A673 (cell line): ENCODE measurements around the gene ARHGEF1.

Source experiments
- EZH2 ChIP-seq: fragments of 200-600 bp; sonication (generic); IDR thresholded peaks from 2 replicates; pipeline ENCODE4 v1.6.1; 2017; ENCODE audit warnings: borderline replicate concordance, low read depth, mild to moderate bottlenecking, mixed read lengths, antibody characterized with exemption, low read length; ENCODE audit not compliant: poor library complexity, severe bottlenecking
- TF ChIP-seq, protein P1 (sequence below): fragments of 300-800, 200-600 bp; sonication (generic); conservative IDR thresholded peaks from 2 replicates; pipeline ENCODE4 v1.5.1; 2017; ENCODE audit warnings: low read depth, mild to moderate bottlenecking, antibody characterized with exemption, low read length, moderate library complexity, mixed read lengths

DNA sequence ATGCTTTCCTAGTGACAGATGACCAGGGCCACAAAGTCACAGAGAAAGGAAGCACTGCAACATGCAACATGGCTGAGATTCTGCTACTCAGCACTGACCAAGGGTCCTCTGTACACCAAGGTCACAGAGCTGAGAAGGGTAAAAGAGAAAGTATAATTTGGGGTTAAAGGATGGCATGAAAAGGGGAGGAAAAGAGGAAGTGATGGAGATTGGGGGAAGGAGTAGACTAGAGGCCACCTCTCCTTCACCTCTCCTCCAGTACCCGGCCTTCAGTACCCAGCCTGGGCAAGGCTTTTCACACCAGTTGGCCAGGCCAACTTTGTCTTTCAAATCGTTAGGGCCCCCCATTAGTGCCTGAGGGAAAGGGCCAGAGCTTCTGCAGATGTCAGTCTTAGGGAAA is 29.2 kb upstream of the ARHGEF1 start:
- TF ChIP-seq, protein P1, sequence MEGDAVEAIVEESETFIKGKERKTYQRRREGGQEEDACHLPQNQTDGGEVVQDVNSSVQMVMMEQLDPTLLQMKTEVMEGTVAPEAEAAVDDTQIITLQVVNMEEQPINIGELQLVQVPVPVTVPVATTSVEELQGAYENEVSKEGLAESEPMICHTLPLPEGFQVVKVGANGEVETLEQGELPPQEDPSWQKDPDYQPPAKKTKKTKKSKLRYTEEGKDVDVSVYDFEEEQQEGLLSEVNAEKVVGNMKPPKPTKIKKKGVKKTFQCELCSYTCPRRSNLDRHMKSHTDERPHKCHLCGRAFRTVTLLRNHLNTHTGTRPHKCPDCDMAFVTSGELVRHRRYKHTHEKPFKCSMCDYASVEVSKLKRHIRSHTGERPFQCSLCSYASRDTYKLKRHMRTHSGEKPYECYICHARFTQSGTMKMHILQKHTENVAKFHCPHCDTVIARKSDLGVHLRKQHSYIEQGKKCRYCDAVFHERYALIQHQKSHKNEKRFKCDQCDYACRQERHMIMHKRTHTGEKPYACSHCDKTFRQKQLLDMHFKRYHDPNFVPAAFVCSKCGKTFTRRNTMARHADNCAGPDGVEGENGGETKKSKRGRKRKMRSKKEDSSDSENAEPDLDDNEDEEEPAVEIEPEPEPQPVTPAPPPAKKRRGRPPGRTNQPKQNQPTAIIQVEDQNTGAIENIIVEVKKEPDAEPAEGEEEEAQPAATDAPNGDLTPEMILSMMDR, result no peak
- no peak for TF ChIP-seq EZH2
